Natural killer cell treated with Interleukin-12 subunit alpha and Interleukin-12 subunit beta and Interleukin-15 and Interleukin-18, amount 100 ng/mL, for 72 hours (primary cell): Measurements from ENCODE around the gene SGPP1. TPM values are rescaled to one million over a fixed set of nuclear protein-coding genes. Genes with fewer than 3 reads are reported as not detected.
A peak's percentile ranks its signal among the peaks of the same experiment; 100 is the strongest.
"Not testable (repeated sequence)": the region's sequence is repeated elsewhere in the genome, so short reads cannot be mapped to it uniquely, and the experiment has no call there.

ENCODE experiments used
- ATAC-seq, 2 donors: fragments of 150-1000 bp; cut with Tn5 transposase in 1 of 2; sonication (Bioruptor Pico), chemical (Tn5 transposase) in 1 of 2; 2 replicates each; pipeline ENCODE4 v1.10.0; 2021
- DNase-seq: peaks from one replicate; pipeline ENCODE4 v3.0.0; 2022; ENCODE audit warnings: low spot score
- H3K27ac Mint-ChIP-seq, 2 donors: 1 replicate in 1 of 2; 2 replicates in 1 of 2; pipeline ENCODE4 v1.8.0; 2022; ENCODE audit warnings: mixed read lengths in 2 of 2, mild to moderate bottlenecking in 1 of 2, moderate library complexity in 1 of 2
- H3K27me3 Mint-ChIP-seq, 2 donors: 1 replicate in 1 of 2; 2 replicates in 1 of 2; pipeline ENCODE4 v1.8.0; 2022; ENCODE audit warnings: mixed read lengths in 2 of 2
- H3K36me3 Mint-ChIP-seq: one replicate; pipeline ENCODE4 v1.8.0; 2022; ENCODE audit warnings: mixed read lengths
- H3K4me1 Mint-ChIP-seq, 2 donors: 1 replicate in 1 of 2; 2 replicates in 1 of 2; pipeline ENCODE4 v1.8.0; 2022; ENCODE audit warnings: low read depth in 2 of 2, mixed read lengths in 2 of 2, mild to moderate bottlenecking in 1 of 2
- H3K4me3 Mint-ChIP-seq: one replicate; pipeline ENCODE4 v1.8.0; 2022; ENCODE audit warnings: mixed read lengths
- H3K9me3 Mint-ChIP-seq: 2 replicates; pipeline ENCODE4 v1.8.0; 2022; ENCODE audit warnings: mixed read lengths
- total RNA-seq, 2 donors: library from RNA; stranded (reverse); gene quantifications; one replicate each; pipeline ENCODE4 v1.2.3, GENCODE V29; 2022

Gene SGPP1
- total RNA-seq, 2 donors from 2014 or later, result 10.9 to 15.0 TPM

GRCh38 chr14:63751076-63751475 is 23.2 kb upstream of the SGPP1 start:
- H3K9me3 Mint-ChIP-seq, H3K27ac Mint-ChIP-seq, ATAC-seq, H3K36me3 Mint-ChIP-seq, H3K4me1 Mint-ChIP-seq, DNase-seq, H3K4me3 Mint-ChIP-seq, H3K27me3 Mint-ChIP-seq: not testable (repeated sequence)

GRCh38 chr14:63747846-63748245 is 20.0 kb upstream of the SGPP1 start:
- H3K36me3 Mint-ChIP-seq, result no peaks in the 10 kb centered on the region
- no peak for DNase-seq
- no peak overlapping the region for H3K27ac Mint-ChIP-seq
- peaks cover 0 to 2% of the 10 kb centered on the region in 2 donors for H3K27me3 Mint-ChIP-seq
- no peak for ATAC-seq
- no peak overlapping the region for H3K4me3 Mint-ChIP-seq
- peaks cover 0 to 5% of the 10 kb centered on the region in 2 donors for H3K4me1 Mint-ChIP-seq
- no peaks in the 10 kb centered on the region for H3K9me3 Mint-ChIP-seq

- Mint-ChIP-seq H3K4me1 (peaks cover 0 to 5% of the 10 kb centered on the region in 2 donors), H3K9me3 (no peaks in the 10 kb centered on the region), H3K27ac (no peak overlapping the region), H3K4me3 (no peak overlapping the region), H3K27me3 (no peaks in the 10 kb centered on the region), H3K36me3 (no peaks in the 10 kb centered on the region)
- ATAC-seq (peak in 1 of 2 donors; percentile 38), DNase-seq (no peak)
Measured at GRCh38 chr14:63745858-63746425, 18.1 kb upstream of the SGPP1 start.

- peaks cover 0 to 5% of the 10 kb centered on the region in 2 donors for H3K4me1 Mint-ChIP-seq
- H3K4me3 Mint-ChIP-seq, result no peak overlapping the region
- ATAC-seq (no peak), DNase-seq (no peak)
- H3K36me3 Mint-ChIP-seq, result no peaks in the 10 kb centered on the region
- no peaks in the 10 kb centered on the region for H3K27me3 Mint-ChIP-seq
- no peak overlapping the region for H3K27ac Mint-ChIP-seq
- H3K9me3 Mint-ChIP-seq, result no peaks in the 10 kb centered on the region
Measured at GRCh38 chr14:63745272-63745671, 17.4 kb upstream of the SGPP1 start.

- DNase-seq (no peak), ATAC-seq (no peak)
- Mint-ChIP-seq H3K4me1 (peaks cover 0 to 12% of the 10 kb centered on the region in 2 donors), H3K27me3 (no peaks in the 10 kb centered on the region), H3K36me3 (no peaks in the 10 kb centered on the region), H3K9me3 (no peaks in the 10 kb centered on the region), H3K4me3 (no peak overlapping the region), H3K27ac (no peak overlapping the region)
Measured at GRCh38 chr14:63737582-63738006, 9.7 kb upstream of the SGPP1 start.

- no peak overlapping the region for H3K27ac Mint-ChIP-seq
- peaks cover 0 to 12% of the 10 kb centered on the region in 2 donors for H3K4me1 Mint-ChIP-seq
- no peaks in the 10 kb centered on the region for H3K9me3 Mint-ChIP-seq
- H3K27me3 Mint-ChIP-seq, result no peaks in the 10 kb centered on the region
- DNase-seq (no peak), ATAC-seq (no peak)
- no peaks in the 10 kb centered on the region for H3K36me3 Mint-ChIP-seq
- H3K4me3 Mint-ChIP-seq, result no peak overlapping the region
Measured at GRCh38 chr14:63735720-63736119, 7.9 kb upstream of the SGPP1 start.

GRCh38 chr14:63730659-63731058 is 2.8 kb upstream of the SGPP1 start:
- no peak overlapping the region for H3K4me3 Mint-ChIP-seq
- H3K27ac Mint-ChIP-seq, result no peak overlapping the region
- DNase-seq, result no peak
- H3K4me1 Mint-ChIP-seq, result peaks cover 18 to 27% of the 10 kb centered on the region in 2 donors
- no peak for ATAC-seq
- H3K27me3 Mint-ChIP-seq, result no peaks in the 10 kb centered on the region
- no peaks in the 10 kb centered on the region for H3K9me3 Mint-ChIP-seq
- peaks cover 4% of the 10 kb centered on the region for H3K36me3 Mint-ChIP-seq

GRCh38 chr14:63727231-63727735 is 582 bp downstream of the SGPP1 start:
- Mint-ChIP-seq H3K27me3 (no peaks in the 10 kb centered on the region), H3K4me3 (peak overlapping the region; percentile 97), H3K27ac (peak overlapping the region; percentile 65 to 92), H3K4me1 (peaks cover 26 to 36% of the 10 kb centered on the region in 2 donors), H3K9me3 (no peaks in the 10 kb centered on the region), H3K36me3 (peaks cover 4% of the 10 kb centered on the region)
- peak; percentile 65 to 68 for ATAC-seq
- DNase-seq, result no peak

- H3K4me1 Mint-ChIP-seq, result peaks cover 26 to 36% of the 10 kb centered on the region in 2 donors
- H3K27me3 Mint-ChIP-seq, result no peaks in the 10 kb centered on the region
- peak overlapping the region; percentile 65 to 92 for H3K27ac Mint-ChIP-seq
- no peaks in the 10 kb centered on the region for H3K9me3 Mint-ChIP-seq
- peaks cover 4% of the 10 kb centered on the region for H3K36me3 Mint-ChIP-seq
- peak overlapping the region; percentile 97 for H3K4me3 Mint-ChIP-seq
- ATAC-seq, result no peak
- no peak for DNase-seq
Measured at GRCh38 chr14:63726499-63726898, 1.4 kb downstream of the SGPP1 start.

- Mint-ChIP-seq H3K27ac (peak overlapping the region; percentile 65 to 92), H3K4me3 (peak overlapping the region; percentile 97), H3K4me1 (peaks cover 26 to 36% of the 10 kb centered on the region in 2 donors)
Measured at GRCh38 chr14:63725786-63726460, 1.9 kb downstream of the SGPP1 start.

GRCh38 chr14:63717702-63718101 is 10.2 kb downstream of the SGPP1 start:
- DNase-seq (no peak), ATAC-seq (no peak)
- Mint-ChIP-seq H3K4me3 (no peak overlapping the region), H3K27ac (no peak overlapping the region), H3K9me3 (no peaks in the 10 kb centered on the region), H3K36me3 (peaks cover 25% of the 10 kb centered on the region), H3K27me3 (no peaks in the 10 kb centered on the region), H3K4me1 (peaks cover 11 to 18% of the 10 kb centered on the region in 2 donors)

More at GRCh38 chr14:63725786-63726460, 1.9 kb downstream of the SGPP1 start:
- peaks cover 4% of the 10 kb centered on the region for H3K36me3 Mint-ChIP-seq
- no peaks in the 10 kb centered on the region for H3K9me3 Mint-ChIP-seq
- no peaks in the 10 kb centered on the region for H3K27me3 Mint-ChIP-seq
- ATAC-seq, result no peak
- DNase-seq, result no peak

GRCh38 chr14:63715360-63715759 is 12.5 kb downstream of the SGPP1 start:
- no peak for DNase-seq
- H3K27ac Mint-ChIP-seq, result no peak overlapping the region
- no peaks in the 10 kb centered on the region for H3K27me3 Mint-ChIP-seq
- peaks cover 25% of the 10 kb centered on the region for H3K36me3 Mint-ChIP-seq
- ATAC-seq, result no peak
- H3K9me3 Mint-ChIP-seq, result no peaks in the 10 kb centered on the region
- H3K4me1 Mint-ChIP-seq, result peaks cover 19 to 23% of the 10 kb centered on the region in 2 donors
- H3K4me3 Mint-ChIP-seq, result no peak overlapping the region

- Mint-ChIP-seq H3K27ac (no peak overlapping the region), H3K4me3 (no peak overlapping the region), H3K27me3 (no peaks in the 10 kb centered on the region), H3K9me3 (no peaks in the 10 kb centered on the region), H3K36me3 (peaks cover 25% of the 10 kb centered on the region), H3K4me1 (peaks cover 19 to 23% of the 10 kb centered on the region in 2 donors)
- no peak for ATAC-seq
- DNase-seq, result no peak
Measured at GRCh38 chr14:63713764-63714163, 14.1 kb downstream of the SGPP1 start.

GRCh38 chr14:63713058-63713457 is 14.8 kb downstream of the SGPP1 start:
- no peaks in the 10 kb centered on the region for H3K9me3 Mint-ChIP-seq
- H3K4me1 Mint-ChIP-seq, result peaks cover 19 to 23% of the 10 kb centered on the region in 2 donors
- ATAC-seq (peak; percentile 56 to 86), DNase-seq (no peak)
- peak overlapping the region; percentile 21 to 47 for H3K27ac Mint-ChIP-seq
- peaks cover 25% of the 10 kb centered on the region for H3K36me3 Mint-ChIP-seq
- H3K4me3 Mint-ChIP-seq, result peak overlapping the region; percentile 71
- H3K27me3 Mint-ChIP-seq, result no peaks in the 10 kb centered on the region
